GM23338 (cell line): Measurements from ENCODE around the gene KDM4E. TPM values are rescaled to one million over a fixed set of nuclear protein-coding genes. Genes with fewer than 3 reads are reported as not detected.

ENCODE experiments used
- ATAC-seq: fragments of 200-7000 bp; cut with Tn5 transposase; 3 replicates; pipeline ENCODE4 v1.9.1; 2020
- DNase-seq: peaks from one replicate; pipeline ENCODE4 v3.0.0-alpha.2; 2015; ENCODE audit warnings: low spot score
- H2AFZ ChIP-seq: fragments of 200-600 bp; sonication (generic); 2 replicates; pipeline ENCODE4 v1.8.0; 2016; ENCODE audit warnings: antibody characterized with exemption, mild to moderate bottlenecking, moderate library complexity
- H3F3A ChIP-seq: fragments of 200-600 bp; sonication (generic); replicated peaks from 2 replicates; pipeline ENCODE4 v1.8.0; 2017; ENCODE audit warnings: antibody characterized with exemption, mixed run types, low read depth
- H3K27ac ChIP-seq: fragments of 200-600 bp; sonication (generic); 2 replicates; pipeline ENCODE4 v1.6.1; 2016; ENCODE audit warnings: low read depth
- H3K27me3 ChIP-seq: fragments of 200-600 bp; sonication (generic); 2 replicates; pipeline ENCODE4 v1.8.0; 2016; ENCODE audit warnings: mild to moderate bottlenecking, mixed run types, moderate library complexity; ENCODE audit not compliant: insufficient read depth
- H3K36me3 ChIP-seq: fragments of 200-600 bp; sonication (generic); 2 replicates; pipeline ENCODE4 v1.8.0; 2016; ENCODE audit warnings: mild to moderate bottlenecking; ENCODE audit not compliant: insufficient read depth
- H3K4me1 ChIP-seq: fragments of 200-600 bp; sonication (generic); 2 replicates; pipeline ENCODE4 v1.8.0; 2016; ENCODE audit warnings: mild to moderate bottlenecking, moderate library complexity; ENCODE audit not compliant: insufficient read depth
- H3K4me2 ChIP-seq: fragments of 200-600 bp; sonication (generic); 2 replicates; pipeline ENCODE4 v1.7.1; 2017; ENCODE audit warnings: mixed run types
- H3K4me3 ChIP-seq: fragments of 200-600 bp; sonication (generic); 2 replicates; pipeline ENCODE4 v1.6.1; 2016; ENCODE audit warnings: mixed run types
- H3K79me2 ChIP-seq: fragments of 200-600 bp; sonication (generic); replicated peaks from 2 replicates; pipeline ENCODE4 v1.8.0; 2017; ENCODE audit warnings: mild to moderate bottlenecking; ENCODE audit not compliant: insufficient read depth
- H3K9me2 ChIP-seq: fragments of 200-600 bp; sonication (generic); 2 replicates; pipeline ENCODE4 v1.8.0; 2017; ENCODE audit not compliant: insufficient read depth
- H4K20me1 ChIP-seq: fragments of 200-600 bp; sonication (generic); replicated peaks from 2 replicates; pipeline ENCODE4 v1.8.0; 2017; ENCODE audit warnings: mild to moderate bottlenecking; ENCODE audit not compliant: insufficient read depth
- H3K27ac Mint-ChIP-seq: 2 replicates; pipeline ENCODE4 v1.8.0; 2020; ENCODE audit warnings: inconsistent platforms, mild to moderate bottlenecking, moderate library complexity, mixed read lengths
- H3K27me3 Mint-ChIP-seq: 3 replicates; pipeline ENCODE4 v1.8.0; 2022; ENCODE audit warnings: low read depth, mild to moderate bottlenecking, moderate library complexity, mixed read lengths, inconsistent platforms; ENCODE audit not compliant: insufficient read depth, poor library complexity
- H3K36me3 Mint-ChIP-seq: 3 replicates; pipeline ENCODE4 v1.8.0; 2021; ENCODE audit warnings: low read depth, mild to moderate bottlenecking, inconsistent platforms, moderate library complexity, mixed read lengths
- H3K4me1 Mint-ChIP-seq: 3 replicates; pipeline ENCODE4 v1.8.0; 2020; ENCODE audit warnings: mild to moderate bottlenecking, inconsistent platforms, mixed read lengths
- H3K4me3 Mint-ChIP-seq: 3 replicates; pipeline ENCODE4 v1.8.0; 2021; ENCODE audit warnings: moderate library complexity, mild to moderate bottlenecking, inconsistent platforms, mixed read lengths
- H3K9me3 Mint-ChIP-seq: 3 replicates; pipeline ENCODE4 v1.8.0; 2020; ENCODE audit warnings: moderate library complexity, mild to moderate bottlenecking, inconsistent platforms, mixed read lengths
- CREB1 ChIP-seq: fragments of 250-450 bp; sonication (Bioruptor Pico); IDR thresholded peaks from 2 replicates; pipeline ENCODE4 v1.5.0; 2020; ENCODE audit warnings: low read depth, mild to moderate bottlenecking, moderate library complexity
- NANOG ChIP-seq: IDR thresholded peaks from 2 replicates; pipeline ENCODE4 v1.6.1; 2016; ENCODE audit warnings: antibody characterized with exemption, borderline replicate concordance
- POLR2AphosphoS5 ChIP-seq: IDR thresholded peaks from 2 replicates; pipeline ENCODE4 v1.6.1; 2016; ENCODE audit warnings: antibody characterized with exemption, low read depth
- ZNF114 ChIP-seq: fragments of 250-450 bp; sonication (Bioruptor Pico); IDR thresholded peaks from 2 replicates; pipeline ENCODE4 v1.5.0; 2020; ENCODE audit warnings: mild to moderate bottlenecking, moderate library complexity
- polyA plus RNA-seq: library from polyadenylated mRNA; unstranded; fragments of >200 nt; fragmentation: Nextera tagmentation; extraction: Ambion mirVana; gene quantifications from 2 replicates; pipeline ENCODE4 v1.2.1, GENCODE V29; 2016
- total RNA-seq: library from RNA; depleted of rRNA; stranded (reverse); fragments of >200 nt; shearing (Covaris generic); gene quantifications from 2 replicates; pipeline ENCODE4 v1.2.3, GENCODE V29; 2014
- TF ChIP-seq, protein P1 (sequence below): IDR thresholded peaks from 2 replicates; pipeline ENCODE4 v1.6.1; 2016; ENCODE audit warnings: antibody characterized with exemption
- TF ChIP-seq, protein P2 (sequence below): fragments of 250-450 bp; sonication (Bioruptor Pico); IDR thresholded peaks from 2 replicates; pipeline ENCODE4 v1.5.0; 2020; ENCODE audit warnings: mild to moderate bottlenecking, moderate library complexity
- TF ChIP-seq, protein P3 (sequence below), 2 experiments: fragments of 200-600 bp in 1 of 2; sonication (generic) in 1 of 2; conservative IDR thresholded peaks; 2 replicates each; pipeline versions ENCODE4 v1.5.1 to v1.6.1; 2016 to 2017; ENCODE audit warnings: antibody characterized with exemption in 2 of 2, low read depth in 2 of 2, mild to moderate bottlenecking in 2 of 2, moderate library complexity in 1 of 2

Gene KDM4E
- total and polyA plus RNA-seq, 2 experiments from 2014 or later: not detected

DNA sequence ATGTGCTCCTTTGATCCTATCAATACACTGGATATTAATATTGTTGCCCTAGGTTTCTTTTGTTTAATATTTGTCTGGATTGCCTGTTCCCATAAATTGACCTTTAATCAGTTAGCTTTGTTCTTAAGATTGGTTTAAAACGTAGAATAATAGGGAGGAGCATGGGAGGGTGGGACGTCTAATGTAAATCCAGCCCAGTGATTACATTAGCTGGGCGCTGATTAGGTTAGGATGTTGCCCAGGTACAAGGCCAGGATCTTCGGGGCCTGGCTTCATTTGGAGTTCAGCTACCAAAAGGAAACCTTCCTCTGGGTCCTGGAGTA, 41.6 kb downstream of the KDM4E start, which contains the start of gene SRSF8 (continued):
- TF ChIP-seq, protein P1, sequence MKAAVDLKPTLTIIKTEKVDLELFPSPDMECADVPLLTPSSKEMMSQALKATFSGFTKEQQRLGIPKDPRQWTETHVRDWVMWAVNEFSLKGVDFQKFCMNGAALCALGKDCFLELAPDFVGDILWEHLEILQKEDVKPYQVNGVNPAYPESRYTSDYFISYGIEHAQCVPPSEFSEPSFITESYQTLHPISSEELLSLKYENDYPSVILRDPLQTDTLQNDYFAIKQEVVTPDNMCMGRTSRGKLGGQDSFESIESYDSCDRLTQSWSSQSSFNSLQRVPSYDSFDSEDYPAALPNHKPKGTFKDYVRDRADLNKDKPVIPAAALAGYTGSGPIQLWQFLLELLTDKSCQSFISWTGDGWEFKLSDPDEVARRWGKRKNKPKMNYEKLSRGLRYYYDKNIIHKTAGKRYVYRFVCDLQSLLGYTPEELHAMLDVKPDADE: no peak
- TF ChIP-seq POLR2AphosphoS5 (no peak), NANOG (no peak), ZNF114 (CRISPR knock-in tag) (no peak)
- TF ChIP-seq, protein P2, sequence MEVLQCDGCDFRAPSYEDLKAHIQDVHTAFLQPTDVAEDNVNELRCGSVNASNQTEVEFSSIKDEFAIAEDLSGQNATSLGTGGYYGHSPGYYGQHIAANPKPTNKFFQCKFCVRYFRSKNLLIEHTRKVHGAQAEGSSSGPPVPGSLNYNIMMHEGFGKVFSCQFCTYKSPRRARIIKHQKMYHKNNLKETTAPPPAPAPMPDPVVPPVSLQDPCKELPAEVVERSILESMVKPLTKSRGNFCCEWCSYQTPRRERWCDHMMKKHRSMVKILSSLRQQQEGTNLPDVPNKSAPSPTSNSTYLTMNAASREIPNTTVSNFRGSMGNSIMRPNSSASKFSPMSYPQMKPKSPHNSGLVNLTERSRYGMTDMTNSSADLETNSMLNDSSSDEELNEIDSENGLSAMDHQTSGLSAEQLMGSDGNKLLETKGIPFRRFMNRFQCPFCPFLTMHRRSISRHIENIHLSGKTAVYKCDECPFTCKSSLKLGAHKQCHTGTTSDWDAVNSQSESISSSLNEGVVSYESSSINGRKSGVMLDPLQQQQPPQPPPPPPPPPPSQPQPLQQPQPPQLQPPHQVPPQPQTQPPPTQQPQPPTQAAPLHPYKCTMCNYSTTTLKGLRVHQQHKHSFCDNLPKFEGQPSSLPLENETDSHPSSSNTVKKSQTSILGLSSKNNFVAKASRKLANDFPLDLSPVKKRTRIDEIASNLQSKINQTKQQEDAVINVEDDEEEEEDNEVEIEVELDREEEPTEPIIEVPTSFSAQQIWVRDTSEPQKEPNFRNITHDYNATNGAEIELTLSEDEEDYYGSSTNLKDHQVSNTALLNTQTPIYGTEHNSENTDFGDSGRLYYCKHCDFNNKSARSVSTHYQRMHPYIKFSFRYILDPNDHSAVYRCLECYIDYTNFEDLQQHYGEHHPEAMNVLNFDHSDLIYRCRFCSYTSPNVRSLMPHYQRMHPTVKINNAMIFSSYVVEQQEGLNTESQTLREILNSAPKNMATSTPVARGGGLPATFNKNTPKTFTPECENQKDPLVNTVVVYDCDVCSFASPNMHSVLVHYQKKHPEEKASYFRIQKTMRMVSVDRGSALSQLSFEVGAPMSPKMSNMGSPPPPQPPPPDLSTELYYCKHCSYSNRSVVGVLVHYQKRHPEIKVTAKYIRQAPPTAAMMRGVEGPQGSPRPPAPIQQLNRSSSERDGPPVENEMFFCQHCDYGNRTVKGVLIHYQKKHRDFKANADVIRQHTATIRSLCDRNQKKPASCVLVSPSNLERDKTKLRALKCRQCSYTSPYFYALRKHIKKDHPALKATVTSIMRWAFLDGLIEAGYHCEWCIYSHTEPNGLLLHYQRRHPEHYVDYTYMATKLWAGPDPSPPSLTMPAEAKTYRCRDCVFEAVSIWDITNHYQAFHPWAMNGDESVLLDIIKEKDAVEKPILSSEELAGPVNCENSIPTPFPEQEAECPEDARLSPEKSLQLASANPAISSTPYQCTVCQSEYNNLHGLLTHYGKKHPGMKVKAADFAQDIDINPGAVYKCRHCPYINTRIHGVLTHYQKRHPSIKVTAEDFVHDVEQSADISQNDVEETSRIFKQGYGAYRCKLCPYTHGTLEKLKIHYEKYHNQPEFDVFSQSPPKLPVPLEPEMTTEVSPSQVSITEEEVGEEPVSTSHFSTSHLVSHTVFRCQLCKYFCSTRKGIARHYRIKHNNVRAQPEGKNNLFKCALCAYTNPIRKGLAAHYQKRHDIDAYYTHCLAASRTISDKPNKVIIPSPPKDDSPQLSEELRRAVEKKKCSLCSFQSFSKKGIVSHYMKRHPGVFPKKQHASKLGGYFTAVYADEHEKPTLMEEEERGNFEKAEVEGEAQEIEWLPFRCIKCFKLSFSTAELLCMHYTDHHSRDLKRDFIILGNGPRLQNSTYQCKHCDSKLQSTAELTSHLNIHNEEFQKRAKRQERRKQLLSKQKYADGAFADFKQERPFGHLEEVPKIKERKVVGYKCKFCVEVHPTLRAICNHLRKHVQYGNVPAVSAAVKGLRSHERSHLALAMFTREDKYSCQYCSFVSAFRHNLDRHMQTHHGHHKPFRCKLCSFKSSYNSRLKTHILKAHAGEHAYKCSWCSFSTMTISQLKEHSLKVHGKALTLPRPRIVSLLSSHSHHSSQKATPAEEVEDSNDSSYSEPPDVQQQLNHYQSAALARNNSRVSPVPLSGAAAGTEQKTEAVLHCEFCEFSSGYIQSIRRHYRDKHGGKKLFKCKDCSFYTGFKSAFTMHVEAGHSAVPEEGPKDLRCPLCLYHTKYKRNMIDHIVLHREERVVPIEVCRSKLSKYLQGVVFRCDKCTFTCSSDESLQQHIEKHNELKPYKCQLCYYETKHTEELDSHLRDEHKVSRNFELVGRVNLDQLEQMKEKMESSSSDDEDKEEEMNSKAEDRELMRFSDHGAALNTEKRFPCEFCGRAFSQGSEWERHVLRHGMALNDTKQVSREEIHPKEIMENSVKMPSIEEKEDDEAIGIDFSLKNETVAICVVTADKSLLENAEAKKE (CRISPR knock-in tag): no peak

DNA sequence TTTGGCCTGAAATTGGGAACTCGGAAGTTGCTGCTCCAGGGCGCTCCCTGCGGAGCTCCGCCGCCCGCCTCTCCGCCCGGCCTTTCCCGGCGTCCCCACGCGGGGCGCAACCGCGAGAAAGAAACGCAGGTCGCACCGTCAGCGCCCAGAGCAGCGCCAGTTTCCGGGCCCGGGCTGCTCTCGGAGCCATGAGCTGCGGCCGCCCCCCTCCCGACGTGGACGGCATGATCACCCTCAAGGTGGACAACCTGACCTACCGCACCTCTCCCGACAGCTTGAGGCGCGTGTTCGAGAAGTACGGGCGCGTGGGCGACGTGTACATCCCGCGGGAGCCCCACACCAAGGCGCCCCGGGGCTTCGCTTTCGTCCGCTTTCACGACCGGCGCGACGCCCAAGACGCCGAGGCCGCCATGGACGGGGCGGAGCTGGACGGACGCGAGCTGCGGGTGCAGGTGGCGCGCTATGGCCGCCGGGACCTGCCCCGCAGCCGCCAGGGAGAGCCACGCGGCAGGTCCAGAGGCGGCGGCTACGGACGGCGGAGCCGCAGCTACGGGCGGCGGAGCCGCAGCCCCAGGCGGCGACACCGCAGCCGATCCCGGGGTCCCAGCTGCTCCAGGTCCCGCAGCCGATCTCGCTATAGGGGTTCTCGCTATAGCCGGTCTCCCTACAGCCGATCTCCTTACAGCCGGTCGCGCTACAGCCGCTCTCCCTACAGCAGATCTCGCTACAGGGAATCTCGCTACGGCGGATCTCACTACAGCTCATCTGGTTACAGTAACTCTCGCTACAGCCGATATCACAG, 42.2 kb downstream of the KDM4E start:
- peak overlapping the region; percentile 87 for H3K4me2 ChIP-seq
- Mint-ChIP-seq H3K36me3 (peaks cover 9% of the 10 kb centered on the region; the same call in 1 of the 3 replicates), H3K4me1 (peaks cover 11% of the 10 kb centered on the region), H3K27ac (peak overlapping the region; percentile 93), H3K4me3 (peak overlapping the region; percentile 94), H3K27me3 (peaks cover 13% of the 10 kb centered on the region), H3K9me3 (no peaks in the 10 kb centered on the region; the same call in 2 of the 3 replicates)
- H2AFZ ChIP-seq: peak overlapping the region; percentile 76; the same call in 1 of the 2 replicates
- no peaks in the 10 kb centered on the region for H4K20me1 ChIP-seq
- ATAC-seq (peak; percentile 83), DNase-seq (peak; percentile 86)
- H3K27ac ChIP-seq: 0 out of 2 replicates have a peak overlapping the region, but pooled peaks have one; percentile 60
- no peaks in the 10 kb centered on the region for H3K27me3 ChIP-seq
- H3K4me3 ChIP-seq: peak overlapping the region; percentile 86
- no peaks in the 10 kb centered on the region for H3K9me2 ChIP-seq
- peaks cover 8% of the 10 kb centered on the region; the same call in 1 of the 2 replicates for H3K79me2 ChIP-seq
- H3K4me1 ChIP-seq: peaks cover 10% of the 10 kb centered on the region
- no peaks in the 10 kb centered on the region for H3K36me3 ChIP-seq
- H3F3A ChIP-seq: peaks cover 6% of the 10 kb centered on the region
- TF ChIP-seq CREB1 (CRISPR knock-in tag): peak; percentile 41; the same call in 1 of the 2 replicates
- TF ChIP-seq, protein P3, sequence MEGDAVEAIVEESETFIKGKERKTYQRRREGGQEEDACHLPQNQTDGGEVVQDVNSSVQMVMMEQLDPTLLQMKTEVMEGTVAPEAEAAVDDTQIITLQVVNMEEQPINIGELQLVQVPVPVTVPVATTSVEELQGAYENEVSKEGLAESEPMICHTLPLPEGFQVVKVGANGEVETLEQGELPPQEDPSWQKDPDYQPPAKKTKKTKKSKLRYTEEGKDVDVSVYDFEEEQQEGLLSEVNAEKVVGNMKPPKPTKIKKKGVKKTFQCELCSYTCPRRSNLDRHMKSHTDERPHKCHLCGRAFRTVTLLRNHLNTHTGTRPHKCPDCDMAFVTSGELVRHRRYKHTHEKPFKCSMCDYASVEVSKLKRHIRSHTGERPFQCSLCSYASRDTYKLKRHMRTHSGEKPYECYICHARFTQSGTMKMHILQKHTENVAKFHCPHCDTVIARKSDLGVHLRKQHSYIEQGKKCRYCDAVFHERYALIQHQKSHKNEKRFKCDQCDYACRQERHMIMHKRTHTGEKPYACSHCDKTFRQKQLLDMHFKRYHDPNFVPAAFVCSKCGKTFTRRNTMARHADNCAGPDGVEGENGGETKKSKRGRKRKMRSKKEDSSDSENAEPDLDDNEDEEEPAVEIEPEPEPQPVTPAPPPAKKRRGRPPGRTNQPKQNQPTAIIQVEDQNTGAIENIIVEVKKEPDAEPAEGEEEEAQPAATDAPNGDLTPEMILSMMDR (conservative IDR thresholded peaks at IDR 0.05; ENCODE audit: low read depth in 2 of 2): peak in 1 of 2 experiments; percentile 14; a peak in 1 of 4 replicates
